Activated CD8-positive, alpha-beta memory T cell treated with anti-CD3 and anti-CD28 coated beads, Interleukin-2, amount 10 ng/mL, durations not matched to agents 7 days and 5 days (primary cell): ENCODE results near the gene CACNA1F. TPM values are rescaled to one million over a fixed set of nuclear protein-coding genes. Genes with fewer than 3 reads are reported as not detected.

Source experiments
- ATAC-seq: fragments of 150-1000 bp; cut with Tn5 transposase; one replicate; pipeline ENCODE4 v1.10.0; 2021; ENCODE audit warnings: moderate library complexity
- CTCF ChIA-PET: fragments of 350-600 bp; sonication (Branson Sonifier 250); formaldehyde crosslinking; loops from one replicate; lab custom pipeline; 2021; ENCODE audit warnings: antibody characterized with exemption; lab: Charles Lee
- DNase-seq: peaks from one replicate; pipeline ENCODE4 v3.0.0-alpha.2; 2020
- H3K27ac Mint-ChIP-seq: one replicate; pipeline ENCODE4 v1.8.0; 2021; ENCODE audit warnings: mild to moderate bottlenecking, mixed read lengths
- H3K27me3 Mint-ChIP-seq: one replicate; pipeline ENCODE4 v1.8.0; 2021; ENCODE audit warnings: mixed read lengths
- H3K36me3 Mint-ChIP-seq: one replicate; pipeline ENCODE4 v1.8.0; 2021; ENCODE audit warnings: mild to moderate bottlenecking, mixed read lengths
- H3K4me1 Mint-ChIP-seq: one replicate; pipeline ENCODE4 v1.8.0; 2021; ENCODE audit warnings: mixed read lengths
- H3K4me3 Mint-ChIP-seq: one replicate; pipeline ENCODE4 v1.8.0; 2021; ENCODE audit warnings: mild to moderate bottlenecking, moderate library complexity, mixed read lengths
- H3K9me3 Mint-ChIP-seq: one replicate; pipeline ENCODE4 v1.8.0; 2022; ENCODE audit warnings: low read depth, mixed read lengths
- total RNA-seq, 2 experiments: library from RNA; stranded (reverse); gene quantifications; one replicate each; pipeline ENCODE4 v1.2.3, GENCODE V29; 2021

The CACNA1F gene
- total RNA-seq, 2 experiments from 2014 or later, result 0.19 to 1.3 TPM

- CTCF ChIA-PET, result interaction anchor here (2.0 kb wide), 1 partner anchor 76 kb away, joined by 7 read pairs; no protein-coding TSS in a partner anchor
- ATAC-seq (no peak), DNase-seq (no peak)
- peaks cover 17% of the 10 kb centered on the region for H3K36me3 Mint-ChIP-seq
- no peaks in the 10 kb centered on the region for H3K9me3 Mint-ChIP-seq
- peak overlapping the region; percentile 98 for H3K4me3 Mint-ChIP-seq
- H3K27ac Mint-ChIP-seq, result peak overlapping the region; percentile 100
- no peaks in the 10 kb centered on the region for H3K27me3 Mint-ChIP-seq
- peaks cover 61% of the 10 kb centered on the region for H3K4me1 Mint-ChIP-seq
These were observed 35.5 kb upstream of the CACNA1F start for GRCh38 chrX:49268702-49269009.

DNA sequence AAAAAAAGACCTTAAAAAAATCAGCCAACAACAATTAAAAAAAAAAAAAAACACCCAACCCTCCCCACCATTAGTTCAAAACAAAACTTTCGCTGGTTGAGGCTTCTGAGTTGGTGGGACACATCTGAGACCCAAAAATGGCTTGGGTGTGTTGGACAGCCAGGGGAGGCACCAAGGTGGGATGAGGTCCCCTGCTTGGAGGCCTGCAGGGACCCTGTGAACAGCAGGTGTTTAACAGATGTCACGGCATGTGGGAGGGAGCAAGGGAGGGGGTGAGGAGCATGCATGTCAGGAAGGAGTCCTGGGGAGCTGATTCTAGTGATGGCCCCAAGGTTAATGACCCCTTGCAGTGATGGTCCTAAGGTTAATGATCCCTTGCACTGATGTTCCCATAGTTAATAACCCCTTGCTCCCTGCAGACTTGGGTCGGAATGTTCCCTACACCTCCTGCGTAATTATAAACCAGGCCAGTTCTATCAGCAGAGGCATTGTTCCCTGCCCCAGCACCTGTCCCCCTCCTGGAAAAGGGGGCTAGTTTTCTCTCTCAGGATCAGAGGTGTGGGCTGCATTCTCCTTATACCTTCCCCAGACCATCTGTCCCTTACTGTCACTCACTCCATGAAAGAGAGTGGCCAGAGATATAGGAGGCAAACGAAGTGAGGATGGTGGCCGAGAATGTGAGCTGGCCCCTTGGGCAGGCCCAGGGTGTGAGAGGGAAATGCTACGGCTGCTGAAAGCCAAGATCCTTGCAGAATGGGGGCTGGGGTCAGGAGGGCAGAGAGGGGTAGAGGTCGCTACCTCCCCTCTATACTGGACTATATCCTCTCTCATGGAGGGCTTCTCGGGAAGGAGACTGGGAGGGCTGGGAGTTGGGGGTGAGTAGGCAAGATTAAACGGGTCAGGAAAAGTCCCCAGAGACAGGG is 33.6 kb upstream of the CACNA1F start:
- ATAC-seq, result no peak
- CTCF ChIA-PET, result interaction anchor here (0.9 to 1.0 kb wide), 2 partner anchors 37 to 103 kb away, joined by 3 read pairs; no protein-coding TSS in a partner anchor
- Mint-ChIP-seq H3K27me3 (no peaks in the 10 kb centered on the region), H3K9me3 (no peaks in the 10 kb centered on the region), H3K4me1 (peaks cover 56% of the 10 kb centered on the region), H3K4me3 (no peak overlapping the region), H3K27ac (peak overlapping the region; percentile 62), H3K36me3 (peaks cover 14% of the 10 kb centered on the region)
- no peak for DNase-seq

GRCh38 chrX:49264460-49264859 is 31.3 kb upstream of the CACNA1F start, which contains the start of gene FOXP3:
Gene FOXP3 (minus strand): TSS chrX:49264710. CDS start chrX:49258505, 6,205 bp downstream.
- H3K27me3 Mint-ChIP-seq, result no peaks in the 10 kb centered on the region
- DNase-seq, result no peak
- no peak for ATAC-seq
- peak within 1 kb of the TSS; percentile 82 for H3K4me3 Mint-ChIP-seq
- H3K27ac Mint-ChIP-seq, result peak within 1 kb of the TSS; percentile 83
- H3K9me3 Mint-ChIP-seq, result no peaks in the 10 kb centered on the region
- CTCF ChIA-PET, result no interaction called here
- H3K4me1 Mint-ChIP-seq, result peaks cover 50% of the 10 kb centered on the region
- peaks cover 6% of the 10 kb centered on the region for H3K36me3 Mint-ChIP-seq

DNA sequence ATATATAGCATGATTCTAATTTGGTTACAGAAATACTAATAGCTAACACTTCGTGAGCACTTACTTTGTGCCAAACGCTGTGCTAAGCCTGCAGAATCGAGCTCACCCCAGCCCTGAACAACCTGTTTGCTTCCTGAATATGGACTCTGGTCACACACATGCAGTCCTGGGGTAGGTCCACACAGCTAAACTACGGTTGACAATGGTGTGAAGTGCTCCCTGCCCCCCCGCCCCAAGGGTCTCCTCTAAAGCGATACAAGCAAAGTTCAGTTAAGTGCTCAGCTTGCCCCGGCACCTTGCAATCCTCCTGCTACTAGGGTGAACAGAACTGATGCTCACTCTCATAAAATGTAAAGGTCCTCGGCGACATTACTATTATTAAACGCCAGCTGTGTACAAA is 30.5 kb upstream of the CACNA1F start:
- peak overlapping the region; percentile 83 for H3K27ac Mint-ChIP-seq
- no peak for DNase-seq
- no peaks in the 10 kb centered on the region for H3K27me3 Mint-ChIP-seq
- ATAC-seq, result no peak
- H3K4me1 Mint-ChIP-seq, result peaks cover 55% of the 10 kb centered on the region
- H3K36me3 Mint-ChIP-seq, result peaks cover 6% of the 10 kb centered on the region
- no peaks in the 10 kb centered on the region for H3K9me3 Mint-ChIP-seq
- CTCF ChIA-PET, result no interaction called here
- H3K4me3 Mint-ChIP-seq, result peak overlapping the region; percentile 82

DNA sequence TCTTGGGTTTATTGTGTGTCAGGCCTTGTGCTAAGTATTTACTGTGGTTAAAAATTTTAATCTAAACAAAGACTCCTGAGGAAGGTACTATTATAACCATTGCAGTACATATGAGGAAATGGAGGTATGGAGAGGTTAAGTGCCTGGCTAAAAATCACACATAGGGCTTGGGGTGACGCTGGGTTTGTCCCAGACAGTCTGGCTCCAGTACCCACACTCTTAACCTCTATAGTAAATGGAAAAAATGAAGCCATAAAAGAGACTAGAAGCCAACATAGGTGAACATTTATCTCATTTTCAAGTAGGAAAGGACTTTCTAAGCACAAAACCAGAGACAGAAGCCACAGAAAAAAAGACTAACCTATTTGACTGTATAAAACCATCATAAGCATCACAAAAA is 29.5 kb upstream of the CACNA1F start:
- CTCF ChIA-PET, result no interaction called here
- no peak for ATAC-seq
- Mint-ChIP-seq H3K27me3 (no peaks in the 10 kb centered on the region), H3K36me3 (peaks cover 6% of the 10 kb centered on the region), H3K4me1 (peaks cover 53% of the 10 kb centered on the region), H3K27ac (peak overlapping the region; percentile 72), H3K9me3 (no peaks in the 10 kb centered on the region), H3K4me3 (peak overlapping the region; percentile 82)
- DNase-seq, result no peak

DNA sequence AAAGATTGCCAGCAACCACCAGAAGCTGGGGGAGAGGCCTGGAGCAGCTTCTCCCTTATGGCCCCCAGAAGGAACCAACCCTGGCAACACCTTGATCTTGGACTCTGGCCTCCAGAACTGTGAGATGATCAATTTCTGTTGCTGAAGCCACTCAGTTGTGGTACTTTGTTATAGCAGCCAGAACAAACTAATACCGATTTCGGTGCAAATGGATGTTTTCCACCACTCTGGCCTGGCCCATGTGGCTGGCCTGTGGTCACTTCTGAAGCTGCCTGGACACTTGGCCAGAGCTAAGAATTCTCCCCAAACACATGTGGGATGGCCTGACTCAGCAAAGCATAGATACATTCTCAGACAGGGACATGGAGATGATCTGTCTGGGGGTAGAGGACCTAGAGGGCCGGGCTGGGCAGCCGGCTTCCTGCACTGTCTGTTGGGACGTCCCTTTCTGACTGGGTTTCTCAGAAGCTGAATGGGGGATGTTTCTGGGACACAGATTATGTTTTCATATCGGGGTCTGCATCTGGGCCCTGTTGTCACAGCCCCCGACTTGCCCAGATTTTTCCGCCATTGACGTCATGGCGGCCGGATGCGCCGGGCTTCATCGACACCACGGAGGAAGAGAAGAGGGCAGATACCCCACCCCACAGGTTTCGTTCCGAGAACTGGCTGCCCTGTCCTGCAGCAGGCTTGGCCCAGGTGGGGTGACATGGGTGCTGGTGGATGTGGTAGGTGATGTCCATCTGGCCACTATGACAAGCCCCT is 27.3 kb upstream of the CACNA1F start:
- no peaks in the 10 kb centered on the region for H3K9me3 Mint-ChIP-seq
- H3K27me3 Mint-ChIP-seq, result no peaks in the 10 kb centered on the region
- CTCF ChIA-PET, result no interaction called here
- peaks cover 6% of the 10 kb centered on the region for H3K36me3 Mint-ChIP-seq
- DNase-seq (no peak), ATAC-seq (no peak)
- H3K4me1 Mint-ChIP-seq, result peaks cover 46% of the 10 kb centered on the region
- H3K27ac Mint-ChIP-seq, result peak overlapping the region; percentile 55
- H3K4me3 Mint-ChIP-seq, result no peak overlapping the region

GRCh38 chrX:49258749-49259124 is 25.6 kb upstream of the CACNA1F start:
- H3K36me3 Mint-ChIP-seq, result peaks cover 6% of the 10 kb centered on the region
- H3K9me3 Mint-ChIP-seq, result no peaks in the 10 kb centered on the region
- peak overlapping the region; percentile 53 for H3K27ac Mint-ChIP-seq
- DNase-seq (no peak), ATAC-seq (no peak)
- no peaks in the 10 kb centered on the region for H3K27me3 Mint-ChIP-seq
- no peak overlapping the region for H3K4me3 Mint-ChIP-seq
- peaks cover 32% of the 10 kb centered on the region for H3K4me1 Mint-ChIP-seq
- CTCF ChIA-PET, result no interaction called here

- no peak for ATAC-seq
- no peak for DNase-seq
- no peaks in the 10 kb centered on the region for H3K27me3 Mint-ChIP-seq
- H3K36me3 Mint-ChIP-seq, result peaks cover 6% of the 10 kb centered on the region
- H3K9me3 Mint-ChIP-seq, result no peaks in the 10 kb centered on the region
- CTCF ChIA-PET, result no interaction called here
- H3K4me1 Mint-ChIP-seq, result peaks cover 30% of the 10 kb centered on the region
- H3K27ac Mint-ChIP-seq, result peak overlapping the region; percentile 43
- no peak overlapping the region for H3K4me3 Mint-ChIP-seq
These were observed 25.0 kb upstream of the CACNA1F start for GRCh38 chrX:49257846-49258748.

DNA sequence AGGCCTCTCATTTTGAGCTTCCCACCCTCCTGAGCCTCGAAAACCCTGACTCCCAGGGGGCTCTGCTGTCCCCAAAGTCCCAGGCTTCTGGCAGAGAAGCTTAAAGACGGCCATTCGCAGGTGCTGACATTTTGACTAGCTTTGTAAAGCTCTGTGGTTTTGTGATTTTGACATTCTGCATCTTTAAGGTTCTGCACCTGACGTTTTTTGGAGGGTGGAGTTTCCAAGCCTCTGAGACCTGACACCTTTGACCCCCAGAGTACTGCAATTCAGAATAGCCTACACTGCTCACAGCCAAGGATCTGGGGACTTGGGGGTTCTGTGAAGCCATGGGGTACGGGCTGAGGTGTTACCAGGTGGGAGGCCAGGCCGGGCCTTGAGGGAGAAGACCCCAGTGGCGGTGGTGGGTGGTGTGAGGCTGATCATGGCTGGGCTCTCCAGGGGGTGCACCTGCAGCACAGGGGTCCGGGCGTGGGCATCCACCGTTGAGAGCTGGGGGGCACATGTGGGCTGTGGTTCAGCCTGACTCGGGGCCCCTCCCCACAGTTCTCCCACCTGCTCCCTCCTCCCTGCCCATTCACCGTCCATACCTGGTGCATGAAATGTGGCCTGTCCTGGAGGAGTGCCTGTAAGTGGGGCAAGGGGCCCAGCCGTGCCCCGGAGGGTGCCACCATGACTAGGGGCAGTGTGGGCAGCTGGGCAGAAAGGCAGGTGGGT is 24.1 kb upstream of the CACNA1F start:
- DNase-seq, result no peak
- no peaks in the 10 kb centered on the region for H3K9me3 Mint-ChIP-seq
- ATAC-seq, result no peak
- H3K4me3 Mint-ChIP-seq, result no peak overlapping the region
- H3K27ac Mint-ChIP-seq, result peak overlapping the region; percentile 43
- peaks cover 23% of the 10 kb centered on the region for H3K4me1 Mint-ChIP-seq
- no peaks in the 10 kb centered on the region for H3K27me3 Mint-ChIP-seq
- CTCF ChIA-PET, result no interaction called here
- H3K36me3 Mint-ChIP-seq, result peaks cover 9% of the 10 kb centered on the region

DNA sequence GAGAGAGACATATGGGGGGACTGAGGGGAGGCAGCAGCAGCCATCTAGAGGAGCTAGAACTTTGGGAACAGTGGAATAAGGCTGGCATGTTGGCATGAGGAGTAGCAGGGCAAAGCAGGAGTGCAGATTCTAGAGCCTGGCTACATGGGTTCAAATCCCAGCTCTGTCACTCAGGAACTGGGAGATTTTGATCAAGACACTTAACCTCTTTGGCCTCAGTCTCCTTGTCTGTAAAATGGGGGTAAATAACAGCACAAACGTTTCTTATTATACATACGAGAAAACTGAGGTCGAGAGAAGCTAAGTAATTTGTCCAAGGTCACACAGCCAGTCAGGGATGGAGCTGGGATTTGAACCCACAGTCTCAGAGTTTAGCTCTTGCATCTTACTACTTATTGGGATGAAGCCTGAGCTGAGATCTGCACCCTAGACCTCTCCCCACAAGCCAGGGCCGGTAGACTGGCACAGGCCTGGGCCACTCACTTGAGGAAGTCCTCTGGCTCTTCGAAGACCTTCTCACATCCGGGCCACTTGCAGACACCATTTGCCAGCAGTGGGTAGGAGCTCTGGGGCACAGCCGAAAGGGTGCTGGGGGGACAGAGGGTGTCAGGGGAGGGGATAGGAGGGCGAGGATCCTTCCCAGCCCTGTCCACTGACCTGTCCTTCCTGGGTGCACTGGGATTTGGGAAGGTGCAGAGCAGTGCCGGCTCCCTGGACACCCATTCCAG is 23.3 kb upstream of the CACNA1F start:
- Mint-ChIP-seq H3K36me3 (peaks cover 6% of the 10 kb centered on the region), H3K9me3 (no peaks in the 10 kb centered on the region), H3K4me1 (peaks cover 23% of the 10 kb centered on the region), H3K27me3 (no peaks in the 10 kb centered on the region), H3K4me3 (no peak overlapping the region), H3K27ac (peak overlapping the region; percentile 49)
- DNase-seq (no peak), ATAC-seq (no peak)
- CTCF ChIA-PET, result no interaction called here

GRCh38 chrX:49254639-49255038 is 21.5 kb upstream of the CACNA1F start:
- ATAC-seq, result no peak
- H3K9me3 Mint-ChIP-seq, result no peaks in the 10 kb centered on the region
- H3K36me3 Mint-ChIP-seq, result peaks cover 6% of the 10 kb centered on the region
- no peak overlapping the region for H3K4me3 Mint-ChIP-seq
- H3K27me3 Mint-ChIP-seq, result no peaks in the 10 kb centered on the region
- peaks cover 28% of the 10 kb centered on the region for H3K4me1 Mint-ChIP-seq
- no peak for DNase-seq
- CTCF ChIA-PET, result no interaction called here
- H3K27ac Mint-ChIP-seq, result no peak overlapping the region

GRCh38 chrX:49251325-49251724 is 18.2 kb upstream of the CACNA1F start:
- H3K4me3 Mint-ChIP-seq, result no peak overlapping the region
- H3K27ac Mint-ChIP-seq, result no peak overlapping the region
- CTCF ChIA-PET, result no interaction called here
- H3K36me3 Mint-ChIP-seq, result peaks cover 10% of the 10 kb centered on the region
- no peaks in the 10 kb centered on the region for H3K27me3 Mint-ChIP-seq
- H3K4me1 Mint-ChIP-seq, result peaks cover 12% of the 10 kb centered on the region
- DNase-seq, result no peak
- no peak for ATAC-seq
- no peaks in the 10 kb centered on the region for H3K9me3 Mint-ChIP-seq
